ENCODE data around the gene PDGFA.

DNA sequence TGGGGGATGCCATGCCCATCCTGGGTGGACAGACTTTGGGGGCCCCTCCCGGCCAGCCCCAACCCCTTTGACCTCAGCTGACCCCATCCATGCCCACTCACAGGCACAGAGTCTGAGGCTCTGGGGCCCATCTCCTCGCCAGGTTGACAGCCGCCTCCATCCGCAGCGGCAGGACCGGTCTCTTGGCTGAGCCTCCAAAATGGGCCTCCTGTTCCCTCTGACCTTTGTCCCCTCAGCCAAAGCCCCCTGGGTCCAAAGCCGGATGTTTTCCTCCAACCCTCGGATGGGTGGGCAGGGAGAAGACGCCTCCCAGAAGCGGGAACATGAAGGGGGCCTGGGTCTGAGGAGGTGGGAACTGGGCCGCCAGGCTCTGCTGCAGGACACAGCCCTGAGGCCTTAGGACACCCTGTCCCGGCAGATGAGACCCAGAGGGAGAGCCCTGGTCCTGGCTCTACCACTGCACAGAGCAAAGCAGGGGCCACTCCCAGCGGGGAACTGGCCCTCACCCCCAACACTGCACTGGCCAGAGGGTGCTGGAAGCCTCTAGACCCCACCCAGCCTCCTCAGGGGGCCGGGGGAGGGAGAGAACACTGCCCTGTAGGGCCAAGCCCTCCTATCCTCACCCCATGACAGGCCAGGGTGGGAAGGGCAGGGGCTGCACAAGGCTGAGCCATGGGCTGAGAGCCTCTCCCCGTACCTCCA lies 12.6 kb downstream of the PDGFA start:
- TF ChIP-seq CTCF (IDR thresholded peaks at IDR 0.05) (no peak), POLR2AphosphoS5 (IDR thresholded peaks at IDR 0.05) (no peak)
